HepG2 (cell line): ENCODE data around the gene PDXDC1.
"Not testable (repeated sequence)": the region's sequence is repeated elsewhere in the genome, so short reads cannot be mapped to it uniquely, and the experiment has no call there.

Source experiments
- ARNT ChIP-seq: fragments of 450-650 bp; IDR thresholded peaks from 2 replicates; pipeline ENCODE4 v1.6.1; 2017
- CTCF ChIP-seq: sonication (generic); formaldehyde crosslinking; IDR thresholded peaks from 2 replicates; pipeline ENCODE4 v1.5.0; 2020; ENCODE audit warnings: mild to moderate bottlenecking, missing genetic modification reagents, moderate library complexity
- FIP1L1 ChIP-seq: fragments of 200-400 bp; formaldehyde crosslinking; IDR thresholded peaks from 2 replicates; pipeline ENCODE4 v1.6.1; 2018; ENCODE audit warnings: low read depth, mild to moderate bottlenecking, low read length, moderate library complexity, borderline replicate concordance; ENCODE audit not compliant: insufficient read depth
- GLMP ChIP-seq: sonication (generic); formaldehyde crosslinking; IDR thresholded peaks from 2 replicates; pipeline ENCODE4 v1.9.0; 2021; ENCODE audit warnings: missing genetic modification reagents, mild to moderate bottlenecking, borderline replicate concordance
- POLR2AphosphoS5 ChIP-seq: IDR thresholded peaks from 2 replicates; pipeline ENCODE4 v1.6.1; 2012; ENCODE audit warnings: low read depth, low read length

- not testable (repeated sequence) for TF ChIP-seq CTCF (CRISPR knock-in tag); FIP1L1; ARNT; GLMP (CRISPR knock-in tag); POLR2AphosphoS5
Observed at GRCh38 chr16:15045270-15045669, 70.4 kb downstream of the PDXDC1 start.
